GM06990 (cell line): ENCODE data around the gene CAMSAP1.

ENCODE experiments used
- DNase-seq: peaks from one replicate; pipeline ENCODE4 v3.0.0-alpha.2; 2011; ENCODE audit not compliant: insufficient read length; ENCODE audit errors: extremely low read depth
- H3K27me3 ChIP-seq: replicated peaks from 2 replicates; pipeline ENCODE4 v1.6.0; 2011; ENCODE audit warnings: low read length; ENCODE audit not compliant: control insufficient read depth, insufficient read depth
- H3K36me3 ChIP-seq: 2 replicates; pipeline ENCODE4 v1.5.1; 2011; ENCODE audit warnings: low read length; ENCODE audit not compliant: control insufficient read depth, insufficient read depth
- H3K4me3 ChIP-seq: replicated peaks from 2 replicates; pipeline ENCODE4 v1.5.1; 2011; ENCODE audit warnings: low read depth, mild to moderate bottlenecking, control low read depth, low read length
- TF ChIP-seq, protein P1 (sequence below): IDR thresholded peaks from 2 replicates; pipeline ENCODE4 v1.5.1; 2011; ENCODE audit warnings: low read length, control low read depth, mild to moderate bottlenecking, inconsistent platforms; ENCODE audit not compliant: insufficient read depth, poor library complexity, severe bottlenecking

Gene CAMSAP1

DNA sequence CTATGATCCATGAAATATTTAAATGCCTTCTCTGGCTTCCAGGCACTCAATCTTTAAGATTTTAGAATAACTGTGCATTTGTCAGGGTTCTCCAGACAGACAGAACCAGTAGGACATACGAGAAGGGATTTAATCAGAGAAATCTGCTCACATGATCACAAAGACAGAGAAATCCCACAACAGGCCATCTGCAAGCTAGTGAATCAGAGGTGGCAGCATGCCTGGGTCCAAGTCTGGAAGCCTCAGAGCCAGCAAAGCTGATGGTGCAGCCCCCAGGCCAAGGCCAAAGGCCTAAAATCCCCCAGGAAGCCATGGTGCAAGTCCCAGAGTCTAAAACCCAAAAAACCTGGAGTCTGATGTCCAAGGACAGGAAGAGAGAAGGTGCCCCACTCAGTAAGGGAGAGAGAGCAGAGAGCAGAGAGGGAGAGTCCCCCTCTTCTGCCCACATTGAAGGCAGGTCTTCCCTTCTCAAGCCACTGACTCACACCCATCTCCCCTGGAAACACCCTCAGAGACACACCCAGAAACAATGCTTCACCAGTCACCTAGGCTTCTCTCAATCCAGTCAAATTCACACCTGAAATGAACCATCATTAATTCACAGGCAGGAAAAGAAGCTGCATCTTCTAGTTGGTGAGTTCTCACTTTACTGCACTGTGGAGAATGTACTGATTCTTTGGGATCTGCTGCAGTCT, 48.7 kb downstream of the CAMSAP1 start:
- Histone ChIP-seq H3K36me3 (no peaks in the 10 kb centered on the region; the same call in 1 of the 2 replicates), H3K27me3 (no peaks in the 10 kb centered on the region), H3K4me3 (no peak overlapping the region)
- DNase-seq, result no peak
- TF ChIP-seq, protein P1, sequence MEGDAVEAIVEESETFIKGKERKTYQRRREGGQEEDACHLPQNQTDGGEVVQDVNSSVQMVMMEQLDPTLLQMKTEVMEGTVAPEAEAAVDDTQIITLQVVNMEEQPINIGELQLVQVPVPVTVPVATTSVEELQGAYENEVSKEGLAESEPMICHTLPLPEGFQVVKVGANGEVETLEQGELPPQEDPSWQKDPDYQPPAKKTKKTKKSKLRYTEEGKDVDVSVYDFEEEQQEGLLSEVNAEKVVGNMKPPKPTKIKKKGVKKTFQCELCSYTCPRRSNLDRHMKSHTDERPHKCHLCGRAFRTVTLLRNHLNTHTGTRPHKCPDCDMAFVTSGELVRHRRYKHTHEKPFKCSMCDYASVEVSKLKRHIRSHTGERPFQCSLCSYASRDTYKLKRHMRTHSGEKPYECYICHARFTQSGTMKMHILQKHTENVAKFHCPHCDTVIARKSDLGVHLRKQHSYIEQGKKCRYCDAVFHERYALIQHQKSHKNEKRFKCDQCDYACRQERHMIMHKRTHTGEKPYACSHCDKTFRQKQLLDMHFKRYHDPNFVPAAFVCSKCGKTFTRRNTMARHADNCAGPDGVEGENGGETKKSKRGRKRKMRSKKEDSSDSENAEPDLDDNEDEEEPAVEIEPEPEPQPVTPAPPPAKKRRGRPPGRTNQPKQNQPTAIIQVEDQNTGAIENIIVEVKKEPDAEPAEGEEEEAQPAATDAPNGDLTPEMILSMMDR, result no peak

DNA sequence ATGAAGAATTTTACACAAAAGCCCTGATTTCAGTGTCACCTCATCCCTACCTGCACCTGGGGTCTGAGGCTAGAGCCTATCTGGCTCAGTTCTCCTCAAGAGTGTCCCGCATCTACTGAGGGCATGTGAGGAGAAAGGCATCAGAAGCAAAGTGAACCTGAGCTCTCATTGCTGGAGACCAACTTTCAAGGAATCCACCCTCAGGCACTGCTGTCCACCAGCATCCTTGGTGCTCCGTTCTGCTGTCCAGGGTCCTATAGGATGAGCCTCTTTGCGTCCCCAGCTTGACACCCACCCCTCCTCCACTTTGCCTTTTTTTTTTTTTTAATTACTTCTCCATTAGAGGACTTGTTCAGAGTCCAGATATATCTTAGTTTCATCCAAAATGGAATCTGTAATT, 49.5 kb downstream of the CAMSAP1 start:
- H3K36me3 ChIP-seq, result no peaks in the 10 kb centered on the region; the same call in 1 of the 2 replicates
- H3K4me3 ChIP-seq, result no peak overlapping the region
- no peaks in the 10 kb centered on the region for H3K27me3 ChIP-seq
- TF ChIP-seq, protein P1, result no peak
- DNase-seq, result no peak

DNA sequence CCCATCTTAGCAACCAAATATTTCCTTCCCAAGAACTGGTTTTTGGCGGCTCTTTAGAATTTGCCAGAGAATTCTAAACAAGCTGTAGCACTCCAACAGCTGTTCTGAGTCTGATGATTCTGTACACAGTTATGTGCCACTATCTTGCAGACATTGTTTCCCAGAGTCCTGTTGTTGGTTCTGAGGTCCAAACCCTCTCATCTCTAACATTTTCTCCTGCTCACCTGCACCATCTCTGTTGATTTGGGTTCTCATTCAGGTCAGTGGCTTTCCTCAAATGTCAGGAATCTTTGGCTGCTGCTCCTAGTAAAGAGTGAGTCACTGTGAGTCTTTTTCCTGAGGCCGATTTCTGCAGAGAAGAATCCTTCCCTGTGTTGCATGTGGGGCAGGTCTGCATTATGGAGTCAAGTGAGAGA, 50.0 kb downstream of the CAMSAP1 start:
- TF ChIP-seq, protein P1, result no peak
- Histone ChIP-seq H3K36me3 (no peaks in the 10 kb centered on the region; the same call in 1 of the 2 replicates), H3K27me3 (no peaks in the 10 kb centered on the region), H3K4me3 (no peak overlapping the region)
- DNase-seq, result no peak

DNA sequence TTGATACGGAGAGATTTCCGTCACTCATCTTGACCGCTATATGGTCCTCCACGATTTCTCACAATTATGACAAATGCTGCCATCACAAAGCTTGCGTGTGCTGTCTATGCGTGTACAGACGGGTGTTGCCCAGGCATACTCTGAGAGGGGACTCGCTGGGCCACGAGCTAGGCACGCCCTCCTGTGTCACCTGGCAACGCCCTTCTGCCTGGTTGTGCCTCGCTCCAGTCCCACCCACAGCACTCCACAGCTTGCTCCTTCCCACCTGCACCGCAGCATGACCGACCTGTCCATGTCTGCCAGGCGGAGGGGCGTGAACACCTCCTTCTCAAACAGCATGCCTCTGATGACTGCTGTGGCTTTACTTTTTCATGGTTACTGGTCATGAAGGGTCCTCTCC, 55.6 kb downstream of the CAMSAP1 start:
- no peak for DNase-seq
- TF ChIP-seq, protein P1, result no peak
- peaks cover 3% of the 10 kb centered on the region for H3K36me3 ChIP-seq
- no peaks in the 10 kb centered on the region for H3K27me3 ChIP-seq
- H3K4me3 ChIP-seq, result no peak overlapping the region

DNA sequence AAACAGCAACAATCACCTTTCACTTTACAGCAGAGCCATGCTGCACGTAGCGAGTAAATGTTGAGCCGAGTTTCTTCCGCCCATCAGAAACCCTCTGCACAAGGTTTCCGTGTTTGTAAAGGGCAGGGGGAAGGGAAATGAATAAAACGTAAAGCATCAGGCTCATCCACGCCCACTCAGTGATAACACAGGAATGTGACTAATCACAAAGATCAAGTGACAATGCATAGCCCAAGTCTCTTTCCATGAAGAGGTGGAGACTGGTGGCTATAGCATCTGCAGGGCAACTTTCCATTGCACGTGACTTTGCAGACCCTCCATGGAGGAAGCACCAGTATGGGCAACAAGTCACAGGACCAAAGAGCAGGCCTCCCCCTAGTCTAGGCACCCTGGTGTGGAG, 56.6 kb downstream of the CAMSAP1 start:
- TF ChIP-seq, protein P1, result no peak
- peaks cover 3% of the 10 kb centered on the region for H3K36me3 ChIP-seq

More for the DNA sequence above, 56.6 kb downstream of the CAMSAP1 start:
- Histone ChIP-seq H3K4me3 (no peak overlapping the region), H3K27me3 (no peaks in the 10 kb centered on the region)
- DNase-seq, result no peak
